Fibroblast of lung (primary cell): ENCODE results near the gene CBFA2T3. TPM values are rescaled to one million over a fixed set of nuclear protein-coding genes. Genes with fewer than 3 reads are reported as not detected.

Experiments used
- DNase-seq, 2 donors: peaks; one replicate each; pipeline versions ENCODE4 v3.0.0 to v3.0.0-alpha.2; 2010; ENCODE audit warnings: low read depth in 2 of 2
- H2AFZ ChIP-seq: 2 replicates; pipeline ENCODE4 v1.5.1; 2012; ENCODE audit warnings: low read length, control low read depth, inconsistent platforms
- H3K27ac ChIP-seq: 2 replicates; pipeline ENCODE4 v1.5.1; 2011; ENCODE audit warnings: low read length, control low read depth; ENCODE audit not compliant: insufficient read depth
- H3K27me3 ChIP-seq: 2 replicates; pipeline ENCODE4 v1.5.1; 2011; ENCODE audit warnings: mild to moderate bottlenecking, low read length; ENCODE audit not compliant: control insufficient read depth, insufficient read depth
- H3K36me3 ChIP-seq: 2 replicates; pipeline ENCODE4 v1.5.1; 2011; ENCODE audit warnings: low read length; ENCODE audit not compliant: control insufficient read depth, insufficient read depth
- H3K4me1 ChIP-seq: 2 replicates; pipeline ENCODE4 v1.5.1; 2011; ENCODE audit warnings: low read length; ENCODE audit not compliant: control insufficient read depth, insufficient read depth; ENCODE audit errors: extremely low read depth
- H3K4me2 ChIP-seq: 2 replicates; pipeline ENCODE4 v1.5.1; 2011; ENCODE audit warnings: low read length, control low read depth; ENCODE audit not compliant: insufficient read depth; ENCODE audit errors: extremely low read depth
- H3K4me3 ChIP-seq, 4 experiments: fragments of 200-600 bp in 1 of 4; sonication (generic) in 1 of 4; replicated peaks in 1 of 4; 2 replicates each; pipeline ENCODE4 v1.5.1; 2011 to 2016; ENCODE audit warnings: low read length in 4 of 4, low read depth in 3 of 4, mild to moderate bottlenecking in 3 of 4, control low read depth in 2 of 4, inconsistent platforms in 1 of 4, mixed read lengths in 1 of 4; ENCODE audit not compliant: insufficient read depth in 1 of 4; ENCODE audit errors: control extremely low read depth in 1 of 4
- H3K79me2 ChIP-seq: 2 replicates; pipeline ENCODE4 v1.5.1; 2012; ENCODE audit warnings: mild to moderate bottlenecking, low read length, inconsistent platforms; ENCODE audit not compliant: control insufficient read depth, insufficient read depth
- H3K9ac ChIP-seq: 2 replicates; pipeline ENCODE4 v1.5.1; 2011; ENCODE audit warnings: mild to moderate bottlenecking, low read length, control low read depth; ENCODE audit not compliant: insufficient read depth
- H3K9me3 ChIP-seq: 2 replicates; pipeline ENCODE4 v1.5.1; 2012; ENCODE audit warnings: low read depth, low read length; ENCODE audit not compliant: control insufficient read depth, insufficient read depth
- H4K20me1 ChIP-seq: 2 replicates; pipeline ENCODE4 v1.5.1; 2011; ENCODE audit warnings: low read length; ENCODE audit not compliant: control insufficient read depth, insufficient read depth; ENCODE audit errors: extremely low read depth
- EZH2 ChIP-seq: IDR thresholded peaks from 2 replicates; pipeline ENCODE4 v1.5.1; 2012; ENCODE audit warnings: low read length, control low read depth, mild to moderate bottlenecking; ENCODE audit errors: missing control alignments
- polyA plus RNA-seq, 2 donors: library from polyadenylated mRNA; depleted of rRNA in 1 of 2; stranded (reverse) in 1 of 2; unstranded in 1 of 2; fragments of >200 nt; gene quantifications; 2 replicates each; pipeline ENCODE4 v1.2.1, GENCODE V29; 2011 to 2012; ENCODE audit warnings: missing spikeins in 1 of 2
- total RNA-seq: library from RNA; depleted of rRNA; stranded (reverse); fragments of >200 nt; gene quantifications from 2 replicates; pipeline ENCODE4 v1.2.1, GENCODE V29; 2014
- TF ChIP-seq, protein P1 (sequence below), 2 donors: IDR thresholded peaks in 1 of 2; conservative IDR thresholded peaks in 1 of 2; 1 replicate in 1 of 2; 2 replicates in 1 of 2; pipeline ENCODE4 v1.5.1; 2011 to 2012; ENCODE audit warnings: low read length in 2 of 2, control low read depth in 1 of 2, inconsistent platforms in 1 of 2, low read depth in 1 of 2, mild to moderate bottlenecking in 1 of 2

The CBFA2T3 gene
- total and polyA plus RNA-seq, 2 donors (not counting 1 experiment from before 2014, with no cell fraction given), result under 0.01 to 0.05 TPM

DNA sequence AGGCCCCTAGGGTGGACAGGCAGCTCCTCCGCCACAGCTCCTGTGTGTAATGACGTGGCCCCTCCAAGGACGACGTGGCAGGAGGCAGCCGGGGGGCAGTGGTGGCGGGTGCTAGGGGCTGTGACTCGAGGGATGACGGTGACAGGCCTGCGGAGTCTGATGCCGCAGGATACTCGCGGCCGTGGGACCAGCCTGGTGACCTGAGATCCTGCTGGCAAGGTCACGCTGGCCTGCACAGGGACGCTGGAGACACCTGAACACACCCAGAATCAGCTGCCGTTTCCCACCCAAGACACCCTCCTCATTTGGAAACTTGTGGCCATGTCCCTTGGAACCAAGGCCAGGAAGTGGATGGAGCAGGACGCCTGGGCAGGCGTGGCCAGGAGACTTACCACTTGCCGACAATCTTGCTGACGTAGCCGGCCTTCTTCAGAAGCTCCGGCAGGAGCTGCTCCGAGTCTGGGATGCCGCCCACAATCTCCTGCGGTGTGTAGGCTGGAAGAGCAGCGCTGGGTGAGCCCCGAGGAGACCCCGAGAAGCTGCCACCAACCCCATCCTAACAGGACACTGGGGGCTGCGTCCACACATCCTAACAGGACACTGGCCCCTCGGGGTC, 136.3 kb downstream of the CBFA2T3 start:
- H3K4me1 ChIP-seq, result no peaks in the 10 kb centered on the region
- no peaks in the 10 kb centered on the region for H3K9me3 ChIP-seq
- no peak overlapping the region for H3K9ac ChIP-seq
- H3K4me3 ChIP-seq, result no peak overlapping the region
- no peak overlapping the region for H2AFZ ChIP-seq
- TF ChIP-seq, protein P1, sequence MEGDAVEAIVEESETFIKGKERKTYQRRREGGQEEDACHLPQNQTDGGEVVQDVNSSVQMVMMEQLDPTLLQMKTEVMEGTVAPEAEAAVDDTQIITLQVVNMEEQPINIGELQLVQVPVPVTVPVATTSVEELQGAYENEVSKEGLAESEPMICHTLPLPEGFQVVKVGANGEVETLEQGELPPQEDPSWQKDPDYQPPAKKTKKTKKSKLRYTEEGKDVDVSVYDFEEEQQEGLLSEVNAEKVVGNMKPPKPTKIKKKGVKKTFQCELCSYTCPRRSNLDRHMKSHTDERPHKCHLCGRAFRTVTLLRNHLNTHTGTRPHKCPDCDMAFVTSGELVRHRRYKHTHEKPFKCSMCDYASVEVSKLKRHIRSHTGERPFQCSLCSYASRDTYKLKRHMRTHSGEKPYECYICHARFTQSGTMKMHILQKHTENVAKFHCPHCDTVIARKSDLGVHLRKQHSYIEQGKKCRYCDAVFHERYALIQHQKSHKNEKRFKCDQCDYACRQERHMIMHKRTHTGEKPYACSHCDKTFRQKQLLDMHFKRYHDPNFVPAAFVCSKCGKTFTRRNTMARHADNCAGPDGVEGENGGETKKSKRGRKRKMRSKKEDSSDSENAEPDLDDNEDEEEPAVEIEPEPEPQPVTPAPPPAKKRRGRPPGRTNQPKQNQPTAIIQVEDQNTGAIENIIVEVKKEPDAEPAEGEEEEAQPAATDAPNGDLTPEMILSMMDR (conservative IDR thresholded peaks at IDR 0.05 in 1 of 2, IDR thresholded peaks at IDR 0.05 in 1 of 2; ENCODE audit: low read depth in 1 of 2, low read length in 2 of 2), result no peak
- TF ChIP-seq EZH2, result no peak
- no peaks in the 10 kb centered on the region for H3K79me2 ChIP-seq
- no peaks in the 10 kb centered on the region for H3K27me3 ChIP-seq
- no peaks in the 10 kb centered on the region for H4K20me1 ChIP-seq
- no peak overlapping the region for H3K4me2 ChIP-seq
- H3K27ac ChIP-seq, result no peak overlapping the region
- no peak for DNase-seq
- peaks cover 9% of the 10 kb centered on the region for H3K36me3 ChIP-seq

DNA sequence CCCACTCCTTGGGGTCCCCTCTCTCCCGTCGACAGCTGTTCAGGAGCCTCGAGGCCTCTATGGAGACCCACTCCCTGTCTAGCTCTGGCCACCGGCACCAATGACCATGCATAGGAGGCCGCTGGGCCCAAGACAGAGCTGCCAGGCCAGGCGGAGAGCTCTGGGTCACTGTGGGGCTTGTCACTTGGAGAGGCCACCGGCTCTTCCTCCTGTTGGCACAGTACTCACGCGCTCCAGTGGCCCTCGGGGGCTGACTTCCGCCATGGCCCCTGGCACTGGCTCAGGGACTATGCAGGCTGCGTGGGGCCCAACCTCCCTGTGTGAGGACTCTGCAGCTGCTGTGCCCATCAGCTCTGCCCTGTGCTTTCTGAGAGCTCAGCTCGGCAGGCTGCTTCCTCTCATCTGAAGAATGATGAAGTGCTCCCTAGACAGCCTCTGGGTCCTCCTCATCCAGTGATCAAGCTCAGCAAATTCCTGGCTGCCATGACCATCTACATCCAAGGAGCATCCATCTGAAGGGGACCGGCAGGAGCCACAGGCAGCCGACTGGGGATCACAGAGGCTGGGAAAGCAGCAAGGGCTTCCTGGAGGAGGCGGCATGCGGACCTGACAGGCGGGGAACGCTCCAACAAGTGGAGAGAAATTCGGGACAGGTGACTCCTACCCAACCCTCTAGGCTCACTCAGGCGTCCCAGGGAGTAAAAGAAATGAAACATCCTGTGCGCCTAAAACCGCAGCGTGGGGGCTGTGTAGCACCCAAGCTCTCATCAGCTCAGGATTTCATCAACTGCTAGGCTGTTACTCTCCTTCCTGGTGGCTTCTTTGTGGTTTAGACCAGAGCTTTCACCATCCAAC, 137.0 kb downstream of the CBFA2T3 start:
- H3K27ac ChIP-seq, result no peak overlapping the region
- no peak overlapping the region for H2AFZ ChIP-seq
- H4K20me1 ChIP-seq, result no peaks in the 10 kb centered on the region
- no peak overlapping the region for H3K4me3 ChIP-seq
- no peaks in the 10 kb centered on the region for H3K4me1 ChIP-seq
- no peaks in the 10 kb centered on the region for H3K79me2 ChIP-seq
- peaks cover 10% of the 10 kb centered on the region for H3K36me3 ChIP-seq
- no peaks in the 10 kb centered on the region for H3K27me3 ChIP-seq
- no peak overlapping the region for H3K4me2 ChIP-seq
- H3K9me3 ChIP-seq, result no peaks in the 10 kb centered on the region
- H3K9ac ChIP-seq, result no peak overlapping the region
- TF ChIP-seq, protein P1 (conservative IDR thresholded peaks at IDR 0.05 in 1 of 2, IDR thresholded peaks at IDR 0.05 in 1 of 2; ENCODE audit: low read depth in 1 of 2, low read length in 2 of 2), result no peak
- no peak for TF ChIP-seq EZH2
- no peak for DNase-seq

DNA sequence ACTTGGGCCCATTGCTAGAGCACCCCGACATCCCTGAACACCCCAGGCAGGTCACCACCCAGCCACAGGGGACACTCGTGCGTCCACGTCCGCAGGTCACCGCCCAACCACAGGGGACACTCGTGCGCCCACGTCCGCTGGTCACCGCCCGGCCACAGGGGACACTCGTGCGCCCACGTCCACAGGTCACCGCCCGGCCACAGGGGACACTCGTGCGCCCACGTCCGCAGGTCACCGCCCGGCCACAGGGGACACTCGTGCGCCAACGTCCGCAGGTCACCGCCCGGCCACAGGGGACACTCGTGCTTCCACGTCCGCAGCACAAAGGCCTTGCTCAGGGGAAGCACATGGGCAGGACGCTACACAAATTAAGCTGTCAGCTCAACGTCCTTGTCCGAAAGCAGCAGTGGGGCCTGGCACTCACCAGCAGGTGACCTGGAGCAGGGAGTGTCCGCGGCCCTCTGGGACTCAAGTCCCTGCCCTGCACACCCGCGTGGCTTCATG, 137.9 kb downstream of the CBFA2T3 start:
- no peak for TF ChIP-seq EZH2
- TF ChIP-seq, protein P1 (conservative IDR thresholded peaks at IDR 0.05 in 1 of 2, IDR thresholded peaks at IDR 0.05 in 1 of 2; ENCODE audit: low read depth in 1 of 2, low read length in 2 of 2), result no peak
- no peak for DNase-seq
- H3K79me2 ChIP-seq, result no peaks in the 10 kb centered on the region
- H3K4me3 ChIP-seq, result no peak overlapping the region
- H3K4me2 ChIP-seq, result no peak overlapping the region
- no peak overlapping the region for H2AFZ ChIP-seq
- H3K36me3 ChIP-seq, result peaks cover 10% of the 10 kb centered on the region
- no peaks in the 10 kb centered on the region for H3K4me1 ChIP-seq
- no peaks in the 10 kb centered on the region for H3K9me3 ChIP-seq
- H3K27ac ChIP-seq, result no peak overlapping the region
- no peaks in the 10 kb centered on the region for H3K27me3 ChIP-seq
- H4K20me1 ChIP-seq, result no peaks in the 10 kb centered on the region
- H3K9ac ChIP-seq, result no peak overlapping the region
